ENCODE results near the gene LPIN3. TPM values are rescaled to one million over a fixed set of nuclear protein-coding genes. Genes with fewer than 3 reads are reported as not detected.

The LPIN3 gene
- total RNA-seq, 1 experiment from 2014 or later: 18.5 TPM

- POLR2A ChIA-PET: no interaction called here
- ATAC-seq (no peak), DNase-seq (ENCODE audit: low read depth, low spot score) (no peak)
- CTCF ChIA-PET: no interaction called here
- Histone ChIP-seq H3K4me1 (ENCODE audit: control insufficient read depth in 1 of 2, insufficient read depth in 2 of 2, low read length in 2 of 2) (no peaks in the 10 kb centered on the region; a peak in 1 of 4 replicates), H3K27me3 (ENCODE audit: insufficient read depth, low read length) (no peaks in the 10 kb centered on the region), H3K4me2 (ENCODE audit: low read length) (no peak overlapping the region), H2AFZ (ENCODE audit: low read depth, low read length, poor library complexity, severe bottlenecking) (no peak overlapping the region), H3K9me3 (ENCODE audit: control insufficient read depth in 1 of 2, insufficient read depth in 1 of 2, low read depth in 1 of 2, low read length in 2 of 2) (no peaks in the 10 kb centered on the region), H3K36me3 (ENCODE audit: control insufficient read depth in 1 of 2, insufficient read depth in 2 of 2, low read length in 2 of 2) (no peaks in the 10 kb centered on the region), H3K79me2 (ENCODE audit: insufficient read depth, low read length) (no peaks in the 10 kb centered on the region), H3K9me2 (ENCODE audit: insufficient read depth) (no peaks in the 10 kb centered on the region), H3K4me3 (replicated peaks in 1 of 2; ENCODE audit: low read depth in 1 of 2, low read length in 2 of 2) (no peak overlapping the region), H4K20me1 (ENCODE audit: insufficient read depth) (no peaks in the 10 kb centered on the region), H3K27ac (ENCODE audit: low read depth, low read length) (no peak overlapping the region), H3K9ac (ENCODE audit: low read length) (no peak overlapping the region)
- intact Hi-C loops (cut with micrococcal nuclease): no loop called here
- no TSS peak for BruUV-seq (replicated peaks)
- RAD21 ChIA-PET (ENCODE audit: low non-redundant PET in 1 of 2, low total read pairs in 2 of 2, uncharacterized antibody in 2 of 2, unreplicated experiment in 2 of 2): no interaction called here
- TF ChIP-seq POLR2A (IDR thresholded peaks at IDR 0.05; ENCODE audit: borderline replicate concordance, extremely low read depth, insufficient read depth, insufficient read length) (no peak), EZH2 (IDR thresholded peaks at IDR 0.05) (no peak), RAD21 (IDR thresholded peaks at IDR 0.05; ENCODE audit: low read depth) (no peak), EZH2phosphoT487 (IDR thresholded peaks at IDR 0.05; ENCODE audit: borderline replicate concordance) (no peak), MAX (IDR thresholded peaks at IDR 0.05) (no peak), CTCF (IDR thresholded peaks at IDR 0.05 in 2 of 3, conservative IDR thresholded peaks at IDR 0.05 in 1 of 3; ENCODE audit: borderline replicate concordance in 1 of 3, insufficient read depth in 1 of 3, low read depth in 2 of 3, low read length in 2 of 3) (no peak), ZFX (IDR thresholded peaks at IDR 0.05) (no peak), ZNF274 (IDR thresholded peaks at IDR 0.05; ENCODE audit: low read depth, low read length) (no peak), REST (IDR thresholded peaks at IDR 0.05; ENCODE audit: low read depth) (no peak), ZBTB33 (IDR thresholded peaks at IDR 0.05; ENCODE audit: extremely low read depth, insufficient replicate concordance, low read length) (no peak), FOSL1 (IDR thresholded peaks at IDR 0.05; ENCODE audit: low read depth) (no peak), JUND (IDR thresholded peaks at IDR 0.05) (no peak), TCF7L2 (IDR thresholded peaks at IDR 0.05; ENCODE audit: borderline replicate concordance, extremely low read depth, insufficient read depth, insufficient read length) (no peak), SP1 (IDR thresholded peaks at IDR 0.05; ENCODE audit: low read depth) (no peak)
Measured at GRCh38 chr20:41386502-41387427, 46.1 kb downstream of the LPIN3 start.
